HG03103 (cell line): ENCODE results near the gene FAM118A.
"Not testable (repeated sequence)": the region's sequence is repeated elsewhere in the genome, so short reads cannot be mapped to it uniquely, and the experiment has no call there.

Experiments used
- ATAC-seq: cut with Tn5 transposase; IDR thresholded peaks from one replicate; pipeline ENCODE4 v1.9.1; 2021; ENCODE audit warnings: low read depth; ENCODE audit not compliant: unreplicated experiment

FAM118A gene

DNA sequence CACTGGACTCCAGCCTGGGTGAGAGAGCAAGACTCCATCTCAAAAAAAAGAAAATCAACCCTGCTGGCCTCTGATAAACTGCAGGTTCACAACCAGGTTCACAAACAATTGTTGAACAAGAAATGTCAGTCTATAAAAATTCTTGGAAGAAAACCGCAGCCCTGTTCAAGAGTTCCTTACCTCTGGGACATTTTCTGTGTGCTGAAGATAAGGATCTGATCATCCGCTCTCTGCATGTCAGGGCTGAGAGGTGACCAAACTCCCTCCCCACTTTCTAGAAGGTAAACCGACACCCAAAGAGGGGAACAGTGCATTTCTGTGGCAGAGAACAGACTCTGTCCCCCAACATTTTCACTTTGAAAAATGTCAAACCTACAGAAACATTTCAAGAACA is 29.1 kb upstream of the FAM118A start:
- ATAC-seq: no peak

DNA sequence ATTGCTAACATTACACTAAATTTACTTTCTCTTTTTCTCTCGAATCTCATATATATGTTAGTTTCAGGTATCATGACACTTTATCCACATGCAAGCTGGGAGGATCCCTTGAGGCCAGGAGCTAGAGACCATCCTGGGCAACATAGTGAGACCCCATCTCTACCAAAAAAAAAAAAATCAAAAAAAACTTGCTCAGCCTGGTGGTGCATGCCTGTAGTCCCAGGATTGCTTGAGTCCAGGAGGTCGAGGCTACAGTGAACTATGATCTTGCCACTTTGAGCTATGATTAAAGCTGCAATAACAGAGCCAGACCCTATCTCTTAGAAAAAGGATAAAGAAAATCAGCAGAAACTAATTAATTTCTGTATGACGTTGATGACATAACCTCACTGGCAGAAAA is 28.7 kb upstream of the FAM118A start:
- no peak for ATAC-seq

DNA sequence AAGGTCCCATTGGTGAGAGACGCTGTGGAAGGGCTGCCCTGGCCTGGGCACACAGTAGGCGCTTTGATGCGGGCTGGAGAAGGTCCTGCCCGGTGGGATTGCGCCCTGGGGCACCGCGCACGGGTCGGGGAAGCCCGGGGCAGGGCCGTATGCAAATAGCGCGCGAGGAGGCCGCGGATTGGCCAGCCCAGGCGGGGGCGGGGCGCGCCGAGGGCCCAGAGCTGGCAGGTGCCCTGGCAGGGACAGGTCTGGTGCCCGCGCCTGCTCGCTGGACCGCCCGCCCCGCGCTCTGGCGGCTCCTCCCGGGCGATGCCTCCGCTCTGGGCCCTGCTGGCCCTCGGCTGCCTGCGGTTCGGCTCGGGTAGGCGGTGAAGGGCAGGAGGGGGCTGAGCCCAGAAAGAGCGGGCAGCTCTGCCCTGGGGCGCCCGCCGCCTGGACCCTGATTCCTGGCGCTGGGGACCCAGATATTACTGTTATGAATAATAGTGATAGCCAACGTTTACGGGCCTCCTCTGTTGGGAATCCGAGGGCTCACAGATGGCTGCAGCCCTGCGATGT is 24.9 kb upstream of the FAM118A start, which contains the start of gene UPK3A:
Gene UPK3A (plus strand): TSS at position 245 of the 558 bp plus-strand sequence. CDS start 65 bp downstream, at position 310.
- ATAC-seq: no peak

DNA sequence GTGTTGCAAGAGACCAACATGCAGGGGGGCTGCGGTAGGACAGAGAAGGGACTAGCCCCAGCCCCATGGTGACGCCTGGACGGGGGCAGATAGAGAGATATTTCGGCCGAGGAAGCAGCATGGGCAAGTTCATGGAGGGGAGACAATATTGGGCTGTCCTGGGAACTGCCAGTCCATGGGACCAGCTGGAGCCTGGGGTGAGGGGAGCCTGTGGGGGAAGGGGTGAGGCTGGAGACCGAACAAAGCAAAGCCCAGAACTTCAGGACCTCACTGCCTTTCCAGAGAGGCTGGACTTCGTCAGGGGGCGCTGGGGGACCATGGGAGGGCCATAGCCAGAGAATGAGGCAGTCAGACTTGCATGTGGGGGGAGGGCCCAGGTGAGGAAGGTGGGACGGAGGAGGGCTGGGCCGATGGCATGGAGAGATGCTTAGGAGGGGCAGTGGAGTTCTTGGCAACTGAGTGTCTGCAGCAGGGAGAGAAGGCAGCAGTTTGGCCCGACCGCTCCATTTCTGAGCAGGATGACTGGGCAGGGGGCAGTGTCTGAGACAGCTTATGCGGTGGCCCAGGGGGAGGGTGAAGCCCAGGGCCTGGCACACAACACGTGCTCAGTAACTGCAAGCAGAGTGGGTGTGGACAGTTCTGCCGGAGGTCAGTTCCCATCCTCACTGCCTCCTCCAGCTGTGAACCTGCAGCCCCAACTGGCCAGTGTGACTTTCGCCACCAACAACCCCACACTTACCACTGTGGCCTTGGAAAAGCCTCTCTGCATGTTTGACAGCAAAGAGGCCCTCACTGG is 24.3 kb upstream of the FAM118A start:
- no peak for ATAC-seq

DNA sequence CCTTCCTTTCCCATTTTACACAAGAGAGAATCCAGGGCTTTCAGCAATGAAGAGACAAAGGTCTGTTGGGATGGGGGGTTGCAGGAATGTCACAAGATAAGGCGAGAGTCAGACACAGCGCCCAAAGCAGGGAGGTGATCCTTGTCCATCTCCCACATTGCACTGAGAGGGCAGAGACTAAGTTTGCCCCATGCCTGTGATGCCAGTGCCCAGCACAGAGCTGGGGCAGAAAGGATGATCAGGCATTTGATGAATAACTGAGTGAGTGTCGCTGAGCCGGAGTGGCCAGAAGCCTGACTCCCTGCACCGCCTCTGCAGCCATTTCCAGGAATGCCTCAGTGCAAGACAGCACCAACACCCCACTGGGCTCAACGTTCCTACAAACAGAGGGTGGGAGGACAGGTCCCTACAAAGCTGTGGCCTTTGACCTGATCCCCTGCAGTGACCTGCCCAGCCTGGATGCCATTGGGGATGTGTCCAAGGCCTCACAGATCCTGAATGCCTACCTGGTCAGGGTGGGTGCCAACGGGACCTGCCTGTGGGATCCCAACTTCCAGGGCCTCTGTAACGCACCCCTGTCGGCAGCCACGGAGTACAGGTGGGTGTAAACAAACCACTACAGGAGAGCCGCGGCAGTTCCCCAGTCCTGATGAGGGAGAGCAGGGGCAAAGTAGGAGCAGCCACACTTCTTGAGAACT is 22.7 kb upstream of the FAM118A start:
- no peak for ATAC-seq

DNA sequence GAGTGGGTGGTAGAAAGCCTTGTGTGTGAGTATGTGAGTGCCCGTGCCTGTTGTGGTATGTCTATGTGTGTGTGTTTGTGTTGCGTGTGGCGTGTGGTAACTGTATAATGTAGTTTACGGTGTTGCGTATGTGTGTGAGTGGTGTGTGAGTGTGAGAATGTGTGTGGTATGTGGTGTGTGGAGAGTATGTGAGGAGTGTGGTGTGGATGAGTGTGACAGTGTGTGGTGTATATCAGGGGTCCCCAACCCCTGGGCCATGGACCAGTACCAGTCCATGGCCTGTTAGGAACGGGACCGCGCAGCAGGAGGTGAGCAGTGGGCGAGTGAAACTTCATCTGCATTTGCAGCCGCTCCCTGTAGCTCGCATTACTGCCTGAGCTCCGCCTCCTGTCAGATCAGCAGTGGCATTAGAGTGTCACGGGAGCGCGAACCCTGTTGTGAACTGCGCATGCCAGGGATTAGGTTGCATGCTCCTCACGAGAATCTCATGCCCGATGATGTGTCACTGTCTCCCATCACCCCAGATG is 19.3 kb upstream of the FAM118A start:
- no peak for ATAC-seq

DNA sequence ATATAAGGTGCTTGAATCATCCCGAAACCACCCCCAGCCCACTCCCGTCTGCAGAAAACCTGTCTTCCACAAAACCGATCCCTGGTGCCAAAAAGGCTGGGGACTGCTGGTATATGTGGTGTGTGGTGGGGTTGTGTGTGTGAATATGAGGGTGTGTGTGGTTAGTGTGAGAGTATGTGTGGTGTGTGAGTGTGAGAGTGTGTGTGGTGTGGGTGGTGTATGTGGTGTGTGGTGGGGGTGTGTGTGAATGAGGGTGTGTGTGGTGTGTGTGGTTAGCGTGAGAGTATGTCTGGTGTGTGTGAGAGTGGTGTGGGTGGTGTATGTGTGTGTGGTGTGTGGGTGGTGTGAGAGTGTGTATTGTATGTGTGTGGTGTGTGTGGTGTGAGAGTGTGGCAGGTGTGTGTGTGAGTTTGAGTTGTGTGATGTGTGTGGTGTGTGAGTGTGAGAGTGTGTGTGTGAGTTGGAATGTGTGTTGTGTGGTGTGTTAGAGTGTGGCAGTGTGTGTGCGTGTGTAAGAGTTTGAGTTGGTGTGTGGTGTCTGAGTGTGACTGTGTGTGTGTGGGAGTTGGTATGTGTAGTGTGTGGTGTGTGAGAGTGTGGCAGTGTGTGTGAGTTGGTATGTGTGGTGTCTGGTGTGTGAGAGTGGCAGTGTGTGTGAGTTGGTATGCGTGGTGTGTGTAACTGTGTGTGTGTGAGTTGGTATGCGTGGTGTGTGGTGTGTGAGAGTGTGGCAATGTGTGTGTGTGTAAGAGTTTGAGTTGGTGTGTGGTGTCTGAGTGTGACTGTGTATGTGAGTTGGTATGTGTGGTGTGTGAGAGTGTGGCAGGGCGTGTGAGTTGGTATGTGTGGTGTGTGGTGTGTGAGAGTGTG is 18.4 kb upstream of the FAM118A start:
- no peak for ATAC-seq

DNA sequence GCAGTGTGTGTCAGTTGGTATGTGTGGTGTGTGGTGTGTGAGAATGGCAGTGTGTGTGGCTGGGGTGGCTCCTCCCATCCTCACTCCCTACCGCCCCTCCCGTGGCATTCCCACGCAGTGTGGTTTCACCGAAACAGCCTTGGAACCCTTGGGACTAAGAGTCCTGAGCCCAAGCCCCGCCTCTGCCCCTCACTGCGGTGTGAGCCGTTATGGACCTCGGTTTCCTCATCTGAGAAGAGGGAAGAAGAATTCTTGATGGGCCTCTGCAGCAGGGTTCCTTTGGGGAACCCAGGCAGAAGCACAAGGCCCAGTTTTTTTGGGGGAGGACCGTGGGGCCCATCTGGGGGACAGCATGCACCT is 17.8 kb upstream of the FAM118A start:
- ATAC-seq: no peak

DNA sequence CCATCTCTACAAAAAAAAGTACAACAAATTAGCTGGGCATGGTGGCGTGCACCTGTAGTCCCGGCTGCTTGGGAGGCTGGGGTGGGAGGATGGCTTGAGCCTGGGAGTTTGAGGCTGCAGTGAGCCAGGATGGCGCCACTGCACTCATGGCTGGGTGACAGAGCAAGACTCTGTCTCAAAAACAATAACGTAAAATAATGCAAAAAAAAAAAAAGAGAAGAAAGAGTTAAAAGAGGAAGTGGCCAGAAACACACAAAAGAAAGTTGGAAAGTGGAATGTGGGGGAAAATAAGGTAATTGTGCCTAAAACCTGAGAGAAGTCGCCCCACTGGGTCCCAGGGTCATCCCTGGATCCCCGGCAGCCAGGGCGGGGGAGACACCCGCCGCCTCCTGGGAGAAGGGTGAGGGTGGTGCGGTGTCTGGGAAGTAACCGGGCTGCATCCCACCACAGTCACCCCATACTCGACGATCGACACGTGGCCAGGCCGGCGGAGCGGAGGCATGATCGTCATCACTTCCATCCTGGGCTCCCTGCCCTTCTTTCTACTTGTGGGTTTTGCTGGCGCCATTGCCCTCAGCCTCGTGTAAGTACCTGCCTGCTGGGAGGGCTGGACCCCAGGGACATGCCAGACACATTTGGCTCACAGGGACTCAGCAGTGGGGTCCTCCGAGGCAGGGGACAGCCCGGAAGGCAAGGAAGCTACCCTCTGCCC is 16.8 kb upstream of the FAM118A start:
- ATAC-seq: no peak

DNA sequence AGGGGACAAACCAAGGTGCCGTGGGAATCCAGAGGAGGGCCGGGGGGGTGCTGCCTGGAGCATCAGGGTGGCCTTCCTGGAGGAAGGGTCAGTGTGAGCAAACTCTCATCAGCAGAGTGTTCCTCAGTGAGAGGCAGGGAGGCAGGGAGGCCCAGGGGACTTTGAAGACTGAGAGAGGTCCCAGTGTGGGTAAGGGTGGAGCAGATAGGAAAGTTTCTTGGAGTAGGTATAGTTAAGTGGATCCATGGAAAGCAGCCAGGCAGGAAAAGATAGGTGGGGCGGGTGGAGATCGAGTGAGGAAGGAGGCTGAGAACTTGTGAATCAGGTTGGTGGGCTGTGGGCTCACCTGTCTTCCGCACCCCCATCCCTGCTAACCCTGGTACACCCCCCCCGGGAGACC is 15.7 kb upstream of the FAM118A start:
- no peak for ATAC-seq

DNA sequence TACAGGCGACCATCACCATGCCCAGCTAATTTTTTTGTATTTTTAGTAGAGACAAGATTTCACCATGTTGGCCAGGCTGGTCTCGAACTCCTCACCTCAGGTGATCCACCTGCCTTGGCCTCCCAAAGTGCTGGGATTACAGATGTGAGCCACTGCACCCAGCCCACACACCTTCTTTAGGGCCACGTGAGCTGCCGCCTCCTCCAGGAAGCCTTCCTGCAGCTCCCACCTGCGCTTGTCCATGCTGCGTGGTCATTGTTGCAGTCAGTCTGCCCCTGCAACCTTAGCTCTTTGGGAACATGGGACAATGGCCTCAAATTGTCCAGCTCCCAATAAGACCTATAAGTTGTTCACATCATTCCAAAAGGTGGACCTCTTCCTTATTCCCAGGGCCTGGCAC is 14.7 kb upstream of the FAM118A start:
- not testable (repeated sequence) for ATAC-seq

DNA sequence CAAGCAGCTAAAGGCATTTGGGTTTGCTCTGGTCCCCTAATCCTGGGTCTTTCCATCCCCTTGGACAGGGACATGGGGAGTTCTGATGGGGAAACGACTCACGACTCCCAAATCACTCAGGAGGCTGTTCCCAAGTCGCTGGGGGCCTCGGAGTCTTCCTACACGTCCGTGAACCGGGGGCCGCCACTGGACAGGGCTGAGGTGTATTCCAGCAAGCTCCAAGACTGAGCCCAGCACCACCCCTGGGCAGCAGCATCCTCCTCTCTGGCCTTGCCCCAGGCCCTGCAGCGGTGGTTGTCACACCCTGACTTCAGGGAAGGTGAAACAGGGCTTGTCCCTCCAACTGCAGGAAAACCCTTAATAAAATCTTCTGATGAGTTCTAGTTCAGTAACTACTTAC is 14.2 kb upstream of the FAM118A start:
- no peak for ATAC-seq

DNA sequence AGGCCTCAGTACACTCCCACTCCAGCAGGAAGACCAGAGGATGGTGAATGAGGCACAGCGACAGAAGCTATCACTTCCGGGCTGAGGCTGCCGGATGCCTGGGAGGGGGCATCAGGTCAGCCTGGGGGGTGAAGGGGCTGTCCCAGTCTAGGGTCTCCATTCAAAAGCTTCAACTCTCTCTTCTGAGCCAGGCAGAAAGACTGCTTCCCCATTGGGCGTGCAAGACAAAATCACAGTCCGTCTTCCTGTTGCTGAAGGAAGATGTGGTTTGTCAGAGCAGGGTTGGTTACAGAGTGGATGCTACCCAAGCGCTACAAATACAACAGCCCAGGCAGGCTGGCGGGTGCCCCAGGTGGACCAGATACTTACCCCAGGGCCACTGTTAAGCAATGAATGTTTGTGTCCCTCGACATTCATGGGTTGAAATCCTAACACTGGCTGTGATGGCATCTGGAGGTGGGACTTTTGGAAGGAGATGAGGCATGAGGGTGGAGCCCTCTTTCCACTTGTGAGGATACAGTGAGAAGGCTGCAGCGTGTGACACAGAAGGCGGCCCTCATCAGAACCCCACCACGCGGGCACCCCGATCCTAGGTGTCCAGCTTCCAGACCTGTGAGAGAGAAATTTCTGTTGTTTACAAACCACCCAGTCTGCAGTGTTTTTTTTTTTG is 13.0 kb upstream of the FAM118A start:
- no peak for ATAC-seq

DNA sequence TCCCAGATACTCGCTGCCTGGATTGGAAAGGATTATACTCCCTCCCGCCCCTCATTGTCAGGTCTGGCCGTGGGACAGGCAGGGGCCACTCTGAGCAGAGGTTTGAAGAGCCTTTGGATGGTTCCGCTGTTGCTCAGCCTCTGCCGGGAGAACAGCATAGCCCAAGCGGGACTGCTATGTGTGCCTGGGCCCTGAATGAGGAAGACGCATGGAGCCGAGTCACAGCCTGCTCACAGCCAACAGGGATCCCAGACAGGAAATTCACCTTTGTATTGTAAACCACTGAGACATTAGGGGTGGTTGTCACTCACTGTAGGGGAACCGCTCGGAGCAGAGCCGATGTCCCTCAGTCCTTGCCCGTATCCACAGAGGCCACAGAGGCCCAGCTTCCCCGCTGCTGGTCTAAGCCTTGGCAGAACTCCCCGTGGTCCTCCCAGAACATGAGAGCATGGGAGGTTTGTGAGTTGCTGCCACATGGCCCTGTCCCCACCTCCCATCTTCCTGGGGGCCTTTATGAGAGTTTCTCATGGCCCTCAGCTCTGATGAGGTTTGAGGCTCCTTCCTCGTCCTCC is 10.7 kb upstream of the FAM118A start:
- no peak for ATAC-seq

DNA sequence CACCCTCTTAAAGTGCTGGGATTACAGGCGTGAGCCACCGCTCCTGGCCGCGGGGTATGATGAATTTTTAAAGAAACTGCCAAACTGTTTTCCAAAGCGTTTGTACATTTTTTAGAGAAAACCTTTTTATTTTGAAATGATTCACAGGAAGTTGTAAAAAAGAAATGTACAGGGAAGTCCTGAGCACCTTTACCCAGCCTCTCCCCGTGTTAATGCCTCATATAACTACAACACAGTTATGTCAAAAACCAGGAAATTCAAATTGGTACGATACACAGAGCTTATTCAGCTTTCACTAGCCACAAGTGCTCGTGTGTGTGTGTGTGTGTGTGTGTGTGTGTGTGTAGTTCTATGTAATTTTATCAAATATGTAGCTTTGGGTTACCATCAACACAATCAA is 7.0 kb upstream of the FAM118A start:
- no peak for ATAC-seq

DNA sequence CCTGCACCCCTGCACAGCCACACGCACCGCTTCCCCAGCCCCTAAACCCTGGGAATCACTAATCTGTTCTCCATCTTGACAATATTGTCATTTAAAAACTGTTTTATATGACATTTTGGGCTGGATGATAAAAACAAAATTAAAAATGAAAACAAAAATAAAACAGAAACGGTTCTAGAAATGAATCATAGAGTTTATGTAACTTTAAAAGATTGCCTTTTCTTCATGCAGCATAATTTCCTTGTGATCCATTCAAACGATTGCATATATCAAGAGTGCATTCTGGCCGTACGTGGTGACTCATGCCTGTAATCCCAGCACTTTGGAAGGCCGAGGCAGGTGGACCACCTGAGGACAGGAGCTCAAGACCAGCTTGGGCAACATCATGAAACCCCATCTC is 6.6 kb upstream of the FAM118A start:
- ATAC-seq: no peak

DNA sequence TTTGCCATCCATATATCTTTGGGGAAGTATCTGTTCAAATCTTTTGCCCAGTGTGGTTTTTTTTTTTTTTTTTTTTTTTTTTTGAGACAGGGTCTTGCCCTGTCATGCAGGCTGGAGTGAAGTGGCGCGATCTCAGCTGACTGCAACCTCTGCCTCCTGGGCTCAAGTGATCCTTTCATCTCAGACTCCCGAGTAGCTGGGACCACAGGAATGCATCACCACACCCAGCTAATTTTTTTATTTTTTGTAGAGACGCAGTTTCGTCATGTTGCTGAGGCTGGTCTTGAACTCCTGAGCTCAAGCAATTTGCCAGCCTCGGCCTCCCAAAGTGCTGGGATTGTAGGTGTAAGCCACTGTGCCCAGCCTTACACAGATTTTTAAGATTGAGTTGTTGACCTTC is 4.8 kb upstream of the FAM118A start:
- ATAC-seq: no peak

DNA sequence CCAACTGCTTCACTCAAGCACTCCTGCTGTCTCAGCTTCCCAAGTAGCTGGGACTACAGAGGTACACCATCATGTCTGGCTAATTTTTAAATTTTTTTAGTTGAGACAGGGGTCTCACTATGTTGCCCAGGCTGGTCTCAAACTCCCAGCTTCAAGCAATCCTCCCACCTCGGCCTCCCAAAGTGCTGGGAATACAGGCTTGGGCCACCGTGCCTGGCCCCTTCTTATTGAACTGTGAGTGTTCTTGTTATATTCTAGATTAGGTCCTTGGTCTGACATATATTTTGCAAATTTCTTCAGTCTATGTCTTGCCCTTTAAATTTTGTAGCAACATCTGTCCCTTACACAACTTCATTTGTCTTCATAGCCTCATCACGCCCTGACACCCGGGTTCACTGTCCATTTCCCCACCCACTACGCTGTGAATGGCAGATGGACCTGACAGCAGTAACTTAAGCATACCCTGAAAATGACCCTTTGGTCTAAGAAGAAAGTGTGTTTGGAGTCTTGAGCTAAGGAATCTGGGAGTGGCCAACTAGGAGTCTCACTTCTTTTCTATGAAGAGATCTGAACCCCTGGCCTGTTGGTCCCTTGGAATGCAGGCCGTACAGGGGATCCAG is 4.2 kb upstream of the FAM118A start:
- no peak for ATAC-seq

DNA sequence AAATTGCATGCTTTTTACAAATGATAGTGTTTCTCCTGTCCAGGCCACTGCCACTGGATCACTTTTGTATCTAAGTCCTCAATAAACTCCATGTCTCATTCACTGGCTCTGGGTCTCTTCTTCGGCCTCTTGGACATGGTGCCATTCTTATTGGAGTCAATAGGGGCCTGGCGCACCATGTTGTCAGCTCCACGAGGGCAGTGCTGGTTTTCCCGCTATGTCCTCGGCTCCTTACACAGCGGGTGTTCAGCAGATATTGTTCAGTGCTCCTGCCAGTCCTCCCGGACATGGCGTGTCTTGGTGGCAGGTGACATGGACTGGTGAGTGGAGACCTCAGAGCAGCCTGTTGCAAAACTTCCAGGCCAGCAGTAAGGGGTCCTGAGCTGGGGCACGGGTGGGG is 3.6 kb upstream of the FAM118A start:
- no peak for ATAC-seq
